ENCODE results near the gene SC5D. TPM values are rescaled to one million over a fixed set of nuclear protein-coding genes. Genes with fewer than 3 reads are reported as not detected.

SC5D gene
- total and polyA plus RNA-seq, 4 donors: 29.4 to 91.5 (median 44.1) TPM

DNA sequence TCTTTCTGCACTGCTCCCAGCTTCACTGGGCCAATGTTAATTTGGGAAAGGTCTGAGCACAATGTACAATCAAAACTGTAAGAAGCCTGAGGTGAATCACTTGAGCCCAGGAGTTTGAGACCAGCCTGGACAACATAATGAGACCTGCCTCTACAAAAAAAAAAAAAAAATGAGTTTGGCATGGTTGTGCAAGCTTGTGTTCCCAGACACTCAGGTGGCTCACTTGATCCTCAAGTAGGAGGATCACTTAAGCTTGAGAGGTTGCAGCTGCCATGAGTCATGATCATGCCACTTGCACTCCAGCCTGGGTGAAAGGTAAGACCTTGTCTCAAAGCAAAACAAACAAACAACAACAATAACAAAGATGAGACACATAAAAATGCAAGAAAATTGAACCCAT, 38.6 kb upstream of the SC5D start:
- TF ChIP-seq, protein P1, sequence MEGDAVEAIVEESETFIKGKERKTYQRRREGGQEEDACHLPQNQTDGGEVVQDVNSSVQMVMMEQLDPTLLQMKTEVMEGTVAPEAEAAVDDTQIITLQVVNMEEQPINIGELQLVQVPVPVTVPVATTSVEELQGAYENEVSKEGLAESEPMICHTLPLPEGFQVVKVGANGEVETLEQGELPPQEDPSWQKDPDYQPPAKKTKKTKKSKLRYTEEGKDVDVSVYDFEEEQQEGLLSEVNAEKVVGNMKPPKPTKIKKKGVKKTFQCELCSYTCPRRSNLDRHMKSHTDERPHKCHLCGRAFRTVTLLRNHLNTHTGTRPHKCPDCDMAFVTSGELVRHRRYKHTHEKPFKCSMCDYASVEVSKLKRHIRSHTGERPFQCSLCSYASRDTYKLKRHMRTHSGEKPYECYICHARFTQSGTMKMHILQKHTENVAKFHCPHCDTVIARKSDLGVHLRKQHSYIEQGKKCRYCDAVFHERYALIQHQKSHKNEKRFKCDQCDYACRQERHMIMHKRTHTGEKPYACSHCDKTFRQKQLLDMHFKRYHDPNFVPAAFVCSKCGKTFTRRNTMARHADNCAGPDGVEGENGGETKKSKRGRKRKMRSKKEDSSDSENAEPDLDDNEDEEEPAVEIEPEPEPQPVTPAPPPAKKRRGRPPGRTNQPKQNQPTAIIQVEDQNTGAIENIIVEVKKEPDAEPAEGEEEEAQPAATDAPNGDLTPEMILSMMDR (IDR thresholded peaks at IDR 0.05; ENCODE audit: control extremely low read depth, extremely low read depth): no peak
- DNase-seq (no peak), ATAC-seq (ENCODE audit: insufficient read depth, low FRiP score) (peak; percentile 45)

GRCh38 chr11:121254756-121255155, 37.8 kb upstream of the SC5D start:
- no peaks in the 10 kb centered on the region for H3K36me3 ChIP-seq (ENCODE audit: control insufficient read depth in 4 of 4, insufficient read depth in 4 of 4, low read length in 4 of 4)
- H3K4me1 ChIP-seq (ENCODE audit: control insufficient read depth in 5 of 5, insufficient read depth in 5 of 5, low read length in 5 of 5): no peaks in the 10 kb centered on the region
- peaks cover 0 to 2% (median 0%) of the 10 kb centered on the region in 3 donors for H3K27me3 ChIP-seq (ENCODE audit: control insufficient read depth in 3 of 3, insufficient read depth in 3 of 3, low read length in 2 of 3)
- no peak overlapping the region for H3K9ac ChIP-seq (ENCODE audit: insufficient read depth in 1 of 2, low read length in 2 of 2)
- TF ChIP-seq, protein P1 (IDR thresholded peaks at IDR 0.05; ENCODE audit: control extremely low read depth, extremely low read depth): no peak
- H3K9me3 ChIP-seq (ENCODE audit: control insufficient read depth in 4 of 4, insufficient read depth in 3 of 4, low read length in 3 of 4): no peaks in the 10 kb centered on the region
- no peak overlapping the region for H3K27ac ChIP-seq (ENCODE audit: low read depth in 1 of 2, low read length in 1 of 2)
- ATAC-seq (ENCODE audit: insufficient read depth, low FRiP score) (no peak), DNase-seq (no peak)
- no peak overlapping the region for H3K4me3 ChIP-seq

More for the DNA sequence above, 38.6 kb upstream of the SC5D start:
- Histone ChIP-seq H3K4me1 (ENCODE audit: control insufficient read depth in 5 of 5, insufficient read depth in 5 of 5, low read length in 5 of 5) (no peaks in the 10 kb centered on the region), H3K9ac (ENCODE audit: insufficient read depth in 1 of 2, low read length in 2 of 2) (no peak overlapping the region), H3K27me3 (ENCODE audit: control insufficient read depth in 3 of 3, insufficient read depth in 3 of 3, low read length in 2 of 3) (peaks cover 0 to 2% (median 0%) of the 10 kb centered on the region in 3 donors), H3K27ac (ENCODE audit: low read depth in 1 of 2, low read length in 1 of 2) (no peak overlapping the region), H3K36me3 (ENCODE audit: control insufficient read depth in 4 of 4, insufficient read depth in 4 of 4, low read length in 4 of 4) (no peaks in the 10 kb centered on the region), H3K4me3 (no peak overlapping the region), H3K9me3 (ENCODE audit: control insufficient read depth in 4 of 4, insufficient read depth in 3 of 4, low read length in 3 of 4) (no peaks in the 10 kb centered on the region)

DNA sequence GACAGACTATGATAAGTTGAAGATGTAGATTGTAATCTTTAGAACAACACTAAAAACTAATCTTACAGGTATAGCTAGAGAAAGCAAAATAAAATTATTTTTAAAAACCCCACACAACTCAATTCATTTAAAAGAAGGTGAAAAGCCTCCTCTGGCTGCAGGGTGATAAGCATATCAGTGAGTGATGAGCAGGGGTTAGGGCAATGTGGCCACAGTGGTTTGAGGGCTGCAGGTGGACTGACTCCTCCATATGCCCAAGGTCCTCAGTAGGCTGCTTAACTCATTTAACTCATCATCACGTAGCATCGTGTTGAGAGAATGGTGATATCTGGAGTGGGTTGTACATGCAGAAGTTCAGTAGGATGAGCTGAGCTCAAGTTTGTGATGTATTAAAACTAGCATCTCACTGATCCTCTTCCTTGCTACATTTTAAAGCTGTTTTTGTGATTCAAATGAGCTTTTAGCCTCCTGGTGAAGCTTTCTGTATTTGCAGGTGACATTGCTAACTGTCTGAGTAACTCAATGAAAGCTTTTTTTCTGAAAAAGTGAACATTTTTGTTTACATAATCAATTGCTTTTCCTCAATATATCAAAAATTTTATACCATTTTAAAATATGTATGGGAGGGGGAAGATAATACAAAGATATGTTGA, 37.0 kb upstream of the SC5D start:
- DNase-seq (no peak), ATAC-seq (ENCODE audit: insufficient read depth, low FRiP score) (no peak)
- TF ChIP-seq, protein P1 (IDR thresholded peaks at IDR 0.05; ENCODE audit: control extremely low read depth, extremely low read depth): no peak
- Histone ChIP-seq H3K4me1 (ENCODE audit: control insufficient read depth in 5 of 5, insufficient read depth in 5 of 5, low read length in 5 of 5) (no peaks in the 10 kb centered on the region), H3K9ac (ENCODE audit: insufficient read depth in 1 of 2, low read length in 2 of 2) (no peak overlapping the region), H3K36me3 (ENCODE audit: control insufficient read depth in 4 of 4, insufficient read depth in 4 of 4, low read length in 4 of 4) (no peaks in the 10 kb centered on the region), H3K4me3 (no peak overlapping the region), H3K27ac (ENCODE audit: low read depth in 1 of 2, low read length in 1 of 2) (no peak overlapping the region), H3K9me3 (ENCODE audit: control insufficient read depth in 4 of 4, insufficient read depth in 3 of 4, low read length in 3 of 4) (no peaks in the 10 kb centered on the region), H3K27me3 (ENCODE audit: control insufficient read depth in 3 of 3, insufficient read depth in 3 of 3, low read length in 2 of 3) (no peaks in the 10 kb centered on the region)
- WGBS, 2 donors: 88 to 93% methylated on average over 2 of the region's 2 CpGs

GRCh38 chr11:121257289-121257688, 35.3 kb upstream of the SC5D start:
- TF ChIP-seq, protein P1 (IDR thresholded peaks at IDR 0.05; ENCODE audit: control extremely low read depth, extremely low read depth): no peak
- H3K9ac ChIP-seq (ENCODE audit: insufficient read depth in 1 of 2, low read length in 2 of 2): no peak overlapping the region
- H3K36me3 ChIP-seq (ENCODE audit: control insufficient read depth in 4 of 4, insufficient read depth in 4 of 4, low read length in 4 of 4): no peaks in the 10 kb centered on the region
- H3K27me3 ChIP-seq (ENCODE audit: control insufficient read depth in 3 of 3, insufficient read depth in 3 of 3, low read length in 2 of 3): no peaks in the 10 kb centered on the region
- no peak overlapping the region for H3K4me3 ChIP-seq
- ATAC-seq (ENCODE audit: insufficient read depth, low FRiP score) (no peak), DNase-seq (no peak)
- H3K9me3 ChIP-seq (ENCODE audit: control insufficient read depth in 4 of 4, insufficient read depth in 3 of 4, low read length in 3 of 4): no peaks in the 10 kb centered on the region
- H3K4me1 ChIP-seq (ENCODE audit: control insufficient read depth in 5 of 5, insufficient read depth in 5 of 5, low read length in 5 of 5): no peaks in the 10 kb centered on the region
- H3K27ac ChIP-seq (ENCODE audit: low read depth in 1 of 2, low read length in 1 of 2): no peak overlapping the region
